Stimulated activated CD8-positive, alpha-beta memory T cell treated with anti-CD3 and anti-CD28 coated beads, Interleukin-15, amount 100 ng/mL, for 48 hours (primary cell): ENCODE measurements around the gene SLC35E3.
A peak's percentile ranks its signal among the peaks of the same experiment; 100 is the strongest.
"Not testable (repeated sequence)": the region's sequence is repeated elsewhere in the genome, so short reads cannot be mapped to it uniquely, and the experiment has no call there.

Source experiments
- DNase-seq, 2 donors: peaks; one replicate each; pipeline ENCODE4 v3.0.0-alpha.2; 2020; ENCODE audit warnings: low read depth in 2 of 2

The SLC35E3 gene

DNA sequence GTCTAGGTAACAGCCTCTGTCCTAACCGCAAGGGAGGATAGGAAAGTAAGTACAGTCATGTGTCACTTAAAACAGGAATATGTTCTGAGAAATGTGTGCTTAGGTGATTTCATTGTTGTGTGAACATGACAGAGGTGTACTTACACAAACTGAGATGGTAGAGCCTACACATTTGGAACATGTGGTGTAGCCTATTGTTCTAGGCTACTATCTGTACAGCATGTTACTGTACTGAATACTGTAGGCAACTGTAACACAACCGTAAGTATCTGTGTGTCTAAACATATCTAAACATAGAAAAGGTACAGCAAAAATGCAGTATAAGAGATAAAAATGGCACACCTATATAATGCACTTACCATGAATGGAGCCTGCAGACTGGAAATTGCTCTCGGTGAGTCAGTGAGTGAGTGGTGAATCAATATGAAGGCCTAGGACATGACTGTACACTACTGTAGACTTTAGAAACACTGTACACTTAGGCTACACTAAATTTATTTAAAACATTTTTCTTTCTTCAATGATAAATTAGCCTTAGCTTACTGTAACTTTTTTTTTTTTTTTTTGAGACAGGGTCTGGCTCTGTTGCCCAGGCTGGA lies 48.8 kb downstream of the SLC35E3 start:
- no peak for DNase-seq

DNA sequence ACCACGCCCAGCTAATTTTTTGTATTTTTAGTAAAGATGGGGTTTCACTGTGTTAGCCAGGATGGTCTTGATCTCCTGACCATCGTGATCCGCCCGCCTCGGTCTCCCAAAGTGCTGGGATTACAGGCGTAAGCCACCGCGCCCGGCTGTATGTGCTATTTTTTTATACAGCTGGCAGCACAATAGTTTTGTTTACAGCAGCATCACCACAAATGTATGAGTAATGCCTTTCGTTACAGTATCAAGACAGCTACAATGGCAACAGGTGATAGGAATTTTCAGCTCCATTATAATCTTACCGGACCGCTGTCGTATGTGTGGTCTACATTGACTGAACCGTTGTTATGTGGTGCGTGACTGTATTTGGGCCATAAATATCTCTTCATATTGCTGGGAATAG lies 50.4 kb downstream of the SLC35E3 start:
- no peak for DNase-seq

DNA sequence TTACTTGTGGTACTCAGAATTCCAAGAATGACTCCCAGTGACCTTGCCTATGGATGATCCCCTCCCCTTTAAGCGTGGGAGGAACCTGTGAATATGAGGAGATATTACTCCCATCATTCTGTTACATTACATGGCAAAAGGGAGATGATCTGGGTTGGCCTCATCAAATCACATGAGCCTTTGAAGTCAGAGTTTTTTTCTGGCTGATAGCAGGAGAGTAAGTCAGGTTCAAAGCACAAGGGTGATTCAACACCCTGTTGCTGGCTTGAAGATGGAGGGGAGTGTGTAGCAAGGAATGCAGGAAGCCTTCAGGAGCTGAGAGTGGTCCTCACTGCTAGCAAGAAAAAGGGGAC lies 52.9 kb downstream of the SLC35E3 start:
- no peak for DNase-seq

DNA sequence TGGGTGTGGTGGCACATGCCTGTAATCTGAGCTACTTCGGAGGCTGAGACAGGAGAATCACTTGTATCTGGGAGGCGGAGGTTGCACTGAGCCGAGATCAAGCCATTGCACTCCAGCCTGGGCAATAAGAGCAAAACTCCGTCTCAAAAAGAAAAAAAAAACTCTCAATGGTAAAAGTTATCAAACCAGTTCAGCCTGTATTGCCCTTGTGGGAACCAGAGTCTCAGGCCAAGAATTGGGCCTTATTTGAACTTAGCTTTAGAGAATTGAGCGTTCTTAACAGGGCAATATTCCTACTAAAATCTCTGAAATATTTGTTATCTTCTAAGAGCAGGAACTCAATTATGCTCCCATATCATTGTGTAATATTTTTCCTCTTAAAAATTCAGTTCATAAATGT lies 54.3 kb downstream of the SLC35E3 start:
- DNase-seq = no peak

DNA sequence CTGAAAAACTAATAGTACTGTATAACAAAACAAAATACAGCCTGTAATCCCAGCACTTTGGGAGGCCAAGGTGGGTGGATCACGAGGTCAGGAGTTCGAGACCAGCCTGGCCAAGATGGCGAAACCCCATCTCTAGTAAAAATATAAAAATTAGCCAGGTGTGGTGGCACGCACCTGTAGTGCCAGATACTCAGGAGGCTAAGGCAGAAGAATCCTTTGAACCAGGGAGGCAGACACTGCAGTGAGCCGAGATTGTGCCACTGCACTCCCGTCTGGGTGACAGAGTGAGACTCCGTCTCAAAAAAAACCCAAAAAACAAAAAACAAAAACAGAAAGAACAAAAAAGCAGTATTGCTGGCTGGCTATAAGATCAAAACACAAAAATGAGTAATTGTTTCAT lies 55.1 kb downstream of the SLC35E3 start:
- DNase-seq = not testable (repeated sequence)

DNA sequence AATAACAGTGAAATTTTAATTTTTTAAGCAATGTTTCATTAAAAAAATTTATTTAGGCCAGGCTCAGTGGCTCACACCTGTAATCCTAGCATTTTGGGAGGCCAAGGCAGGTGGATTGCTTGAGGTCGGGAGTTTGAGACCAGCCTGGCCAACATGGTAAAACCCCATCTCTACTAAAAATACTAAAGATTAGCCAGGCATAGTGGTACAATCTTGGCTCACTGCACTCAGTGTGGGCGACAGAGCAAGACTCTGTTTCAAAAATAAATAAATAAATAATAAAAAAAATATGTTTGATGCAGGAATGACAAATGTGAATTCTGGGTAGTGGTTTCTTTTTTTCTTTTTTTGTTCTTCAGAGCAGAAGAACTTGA lies 56.4 kb downstream of the SLC35E3 start:
- not testable (repeated sequence) for DNase-seq

DNA sequence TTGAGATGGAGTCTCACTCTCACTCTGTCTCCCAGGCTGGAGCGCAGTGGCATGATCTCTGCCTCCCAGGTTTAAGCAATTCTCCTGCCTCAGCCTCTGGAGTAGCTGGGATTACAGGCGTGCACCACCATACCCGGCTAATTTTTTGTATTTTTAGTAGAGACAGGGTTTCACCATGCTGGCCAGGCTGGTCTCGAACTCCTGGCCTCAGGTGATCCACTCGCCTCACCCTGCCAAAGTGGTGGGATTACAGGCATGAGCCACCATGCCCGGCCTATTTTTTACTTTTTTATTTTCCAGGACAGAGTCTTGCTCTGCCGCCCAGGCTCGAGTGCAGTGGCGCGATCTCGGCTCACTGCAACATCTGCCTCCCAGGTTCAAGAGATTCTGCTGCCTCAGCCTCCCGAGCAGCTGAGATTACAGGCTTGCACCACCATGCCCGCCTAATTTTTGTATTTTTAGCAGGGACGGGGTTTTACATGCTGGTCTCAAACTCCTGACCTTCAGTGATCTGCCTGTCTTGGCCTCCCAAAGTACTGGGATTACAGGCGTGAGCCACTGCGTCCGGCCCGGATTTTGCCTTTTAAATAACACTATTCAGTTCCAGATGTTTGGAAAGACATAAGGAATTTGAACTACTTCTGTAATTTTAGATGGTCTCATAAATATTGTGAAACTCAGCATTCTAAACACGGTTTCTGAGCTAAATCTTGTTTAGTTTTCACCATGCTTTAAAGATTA lies 57.1 kb downstream of the SLC35E3 start:
- DNase-seq = not testable (repeated sequence)

DNA sequence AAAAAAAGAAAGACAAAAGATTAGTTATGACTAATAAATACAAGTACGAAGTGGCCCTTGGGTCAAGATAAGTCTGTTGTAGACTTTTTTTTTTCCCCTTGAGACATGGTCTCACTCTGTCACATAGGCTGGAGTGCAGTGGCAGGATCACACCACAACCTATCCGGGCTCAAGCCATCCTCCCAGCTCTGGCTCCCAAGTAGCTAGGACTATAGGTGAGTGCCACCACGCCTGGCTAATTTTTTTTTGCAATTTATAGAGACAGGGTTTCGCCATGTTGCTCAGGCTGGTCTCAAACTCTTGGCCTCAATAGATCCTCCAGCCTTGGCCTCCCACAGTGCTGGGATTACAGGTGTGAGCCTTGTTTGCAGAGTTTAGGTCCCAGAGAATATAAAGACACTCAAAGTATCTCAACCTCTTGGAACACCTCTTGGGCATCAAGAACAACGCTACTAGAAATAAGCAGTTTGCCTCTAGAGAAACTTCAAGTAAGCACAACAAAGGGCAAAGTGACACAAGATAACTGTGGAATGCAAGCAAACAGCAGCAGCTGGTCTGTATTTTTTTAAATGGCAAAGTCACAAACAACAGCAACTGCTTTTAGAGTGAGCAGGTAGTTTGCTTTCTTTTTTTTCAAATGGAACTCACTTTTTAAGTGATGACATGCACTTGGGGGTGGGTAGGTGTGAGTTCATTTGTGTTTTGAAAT lies 58.1 kb downstream of the SLC35E3 start:
- no peak for DNase-seq

DNA sequence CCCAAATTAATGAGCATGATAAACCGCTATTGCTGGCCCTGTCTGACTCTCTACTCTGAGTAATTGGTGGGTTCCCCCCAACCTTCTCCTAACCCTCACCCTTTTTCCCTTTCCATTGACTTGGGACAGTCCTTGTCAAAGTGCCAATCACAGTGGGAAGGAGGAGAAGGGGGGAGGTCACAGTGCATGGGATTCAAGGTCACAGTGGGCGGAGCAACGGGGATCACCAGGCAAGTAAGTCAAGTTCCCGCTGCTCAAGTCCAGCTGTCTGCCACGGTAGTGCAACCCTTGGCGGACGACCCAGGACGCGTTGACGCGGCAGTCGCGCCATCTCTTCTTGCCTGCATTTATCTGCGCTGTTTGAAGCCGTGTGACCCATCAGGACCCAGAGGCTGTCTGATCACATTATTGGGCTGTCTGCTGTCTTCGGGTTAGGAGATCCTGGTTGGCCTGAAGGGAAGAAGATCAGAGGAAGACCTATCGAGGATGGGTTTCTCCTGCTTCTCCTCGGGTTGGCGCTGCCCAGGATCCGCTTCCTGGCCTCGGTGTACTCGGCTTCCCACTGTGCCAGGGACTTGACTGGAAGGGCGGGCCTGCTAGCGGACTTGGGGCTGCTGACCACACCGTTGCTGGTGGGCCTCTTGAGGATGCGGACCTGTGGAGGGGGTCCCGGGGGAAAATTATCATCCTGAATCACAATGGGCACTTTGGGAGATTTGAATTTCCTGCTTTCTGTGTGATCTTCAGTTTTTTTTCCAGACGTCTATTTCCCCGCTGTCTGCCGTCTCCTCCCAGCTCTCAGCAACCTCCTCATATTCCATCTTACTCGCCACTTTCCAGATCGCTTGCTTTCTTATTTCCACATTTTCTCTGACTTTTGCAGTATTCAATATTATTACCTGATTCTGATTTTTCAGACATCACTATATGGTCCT lies 58.9 kb downstream of the SLC35E3 start:
- no peak for DNase-seq

DNA sequence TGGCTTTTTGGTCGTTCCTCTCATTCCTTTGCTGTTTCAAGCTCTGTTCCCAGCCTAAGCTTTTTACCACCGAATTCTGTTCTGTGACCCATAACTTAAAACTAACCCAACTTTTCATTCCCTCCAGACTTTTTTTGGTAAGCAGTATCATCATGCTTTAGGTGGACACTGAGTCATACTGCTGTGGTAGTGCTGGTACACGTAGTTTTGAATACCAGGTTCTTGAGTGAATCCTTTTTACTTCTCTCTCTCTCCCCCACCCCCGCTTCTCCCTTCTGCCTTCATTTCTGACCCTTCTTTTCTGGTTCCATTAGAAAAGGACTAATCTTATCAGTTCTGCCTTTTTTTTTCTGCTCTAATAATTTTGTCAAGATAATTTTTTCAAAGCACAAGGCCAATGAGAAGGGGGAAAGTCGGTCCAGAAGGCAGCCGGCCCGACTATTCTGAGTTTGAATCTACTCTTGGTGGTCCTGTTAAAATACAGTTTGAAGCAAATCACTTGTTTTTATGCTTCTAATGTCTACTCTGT lies 59.7 kb downstream of the SLC35E3 start:
- no peak for DNase-seq

DNA sequence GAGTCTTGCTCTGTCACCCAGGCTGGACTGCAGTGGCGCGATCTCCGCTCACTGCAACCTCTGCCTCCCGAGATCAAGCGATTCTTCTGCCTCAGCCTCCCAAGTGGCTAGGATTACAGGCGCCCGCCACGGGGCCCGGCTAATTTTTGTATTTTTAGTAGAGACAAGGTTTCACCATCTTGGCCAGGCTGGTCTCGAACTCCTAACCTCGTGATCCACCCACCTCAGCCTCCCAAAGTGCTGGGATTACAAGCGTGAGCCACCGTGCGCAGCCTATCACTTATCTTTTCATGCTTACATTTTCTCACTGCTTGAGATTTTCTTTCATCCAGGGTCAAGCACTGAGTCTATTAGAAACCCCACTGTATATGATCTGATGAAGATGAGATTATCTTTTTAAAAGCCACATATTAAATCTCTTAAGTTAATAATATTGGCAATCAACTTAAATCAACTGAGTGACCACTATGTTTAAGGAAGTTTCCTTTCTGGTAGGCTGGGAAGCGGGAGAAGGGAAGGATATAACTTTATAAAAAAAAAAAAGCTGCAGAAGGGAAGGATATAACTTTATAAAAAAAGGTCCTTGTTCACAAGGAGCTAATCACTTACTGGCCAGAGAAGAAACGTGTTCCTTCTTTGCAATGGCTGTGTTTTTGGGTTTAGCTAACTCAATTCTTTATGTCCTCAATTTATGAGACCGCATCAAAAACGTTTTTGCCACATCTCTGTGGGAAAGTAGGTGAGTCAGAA lies 60.7 kb downstream of the SLC35E3 start:
- DNase-seq = no peak

DNA sequence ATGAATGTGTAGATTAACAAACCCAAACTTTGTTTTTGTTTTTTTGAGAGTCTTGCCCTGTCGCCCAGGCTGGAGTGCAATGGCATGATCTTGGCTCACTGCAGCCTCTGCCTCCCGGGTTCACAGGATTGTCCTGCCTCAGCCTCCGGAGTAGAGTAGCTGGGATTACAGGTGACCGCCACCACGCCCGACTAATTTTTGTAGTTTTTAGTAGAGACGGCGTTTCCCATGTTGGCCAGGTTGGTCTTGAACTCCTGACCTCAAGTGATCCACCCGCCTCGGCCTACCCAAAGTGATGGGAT lies 61.2 kb downstream of the SLC35E3 start:
- DNase-seq = not testable (repeated sequence)

DNA sequence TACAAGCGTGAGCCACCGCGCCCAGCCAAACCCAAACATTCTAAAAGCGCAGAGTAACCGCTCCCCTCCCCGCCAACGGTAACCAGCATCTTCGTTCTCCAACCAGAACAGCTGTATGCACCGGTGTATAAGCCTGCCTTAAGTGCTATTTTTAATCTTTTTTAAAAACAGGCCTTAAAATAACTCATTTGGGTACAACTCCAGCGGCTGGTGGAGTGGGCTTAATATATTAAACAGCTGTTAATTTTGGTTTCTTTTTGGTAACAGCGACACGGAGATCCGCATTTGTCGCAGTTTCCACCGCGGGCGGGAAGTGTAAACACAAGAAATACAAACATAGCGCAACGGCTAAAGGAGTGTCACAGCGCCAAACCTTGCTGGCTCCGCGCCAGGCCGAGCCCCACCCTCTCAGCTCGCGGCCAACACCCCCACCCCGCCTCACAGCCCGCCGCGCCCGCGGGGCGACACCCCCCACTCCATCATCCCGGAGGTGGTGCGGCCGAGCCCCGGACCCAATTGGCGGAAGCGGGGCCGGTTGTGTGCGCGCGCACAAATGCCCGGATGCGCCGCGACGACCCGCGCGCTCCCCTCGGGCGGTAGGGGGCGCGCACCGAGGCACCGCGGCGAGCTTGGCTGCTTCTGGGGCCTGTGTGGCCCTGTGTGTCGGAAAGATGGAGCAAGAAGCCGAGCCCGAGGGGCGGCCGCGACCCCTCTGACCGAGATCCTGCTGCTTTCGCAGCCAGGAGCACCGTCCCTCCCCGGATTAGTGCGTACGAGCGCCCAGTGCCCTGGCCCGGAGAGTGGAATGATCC lies 61.8 kb downstream of the SLC35E3 start, which contains the start of gene MDM2:
MDM2 (plus strand) TSS at position 602 of the 812 bp plus-strand sequence. CDS start 301 bp downstream, outside the sequence.
- peak; percentile 92 to 96 for DNase-seq

DNA sequence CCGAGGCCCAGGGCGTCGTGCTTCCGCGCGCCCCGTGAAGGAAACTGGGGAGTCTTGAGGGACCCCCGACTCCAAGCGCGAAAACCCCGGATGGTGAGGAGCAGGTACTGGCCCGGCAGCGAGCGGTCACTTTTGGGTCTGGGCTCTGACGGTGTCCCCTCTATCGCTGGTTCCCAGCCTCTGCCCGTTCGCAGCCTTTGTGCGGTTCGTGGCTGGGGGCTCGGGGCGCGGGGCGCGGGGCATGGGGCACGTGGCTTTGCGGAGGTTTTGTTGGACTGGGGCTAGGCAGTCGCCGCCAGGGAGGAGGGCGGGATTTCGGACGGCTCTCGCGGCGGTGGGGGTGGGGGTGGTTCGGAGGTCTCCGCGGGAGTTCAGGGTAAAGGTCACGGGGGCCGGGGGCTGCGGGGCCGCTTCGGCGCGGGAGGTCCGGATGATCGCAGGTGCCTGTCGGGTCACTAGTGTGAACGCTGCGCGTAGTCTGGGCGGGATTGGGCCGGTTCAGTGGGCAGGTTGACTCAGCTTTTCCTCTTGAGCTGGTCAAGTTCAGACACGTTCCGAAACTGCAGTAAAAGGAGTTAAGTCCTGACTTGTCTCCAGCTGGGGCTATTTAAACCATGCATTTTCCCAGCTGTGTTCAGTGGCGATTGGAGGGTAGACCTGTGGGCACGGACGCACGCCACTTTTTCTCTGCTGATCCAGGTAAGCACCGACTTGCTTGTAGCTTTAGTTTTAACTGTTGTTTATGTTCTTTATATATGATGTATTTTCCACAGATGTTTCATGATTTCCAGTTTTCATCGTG lies 62.6 kb downstream of the SLC35E3 start:
- peak; percentile 64 to 77 for DNase-seq

DNA sequence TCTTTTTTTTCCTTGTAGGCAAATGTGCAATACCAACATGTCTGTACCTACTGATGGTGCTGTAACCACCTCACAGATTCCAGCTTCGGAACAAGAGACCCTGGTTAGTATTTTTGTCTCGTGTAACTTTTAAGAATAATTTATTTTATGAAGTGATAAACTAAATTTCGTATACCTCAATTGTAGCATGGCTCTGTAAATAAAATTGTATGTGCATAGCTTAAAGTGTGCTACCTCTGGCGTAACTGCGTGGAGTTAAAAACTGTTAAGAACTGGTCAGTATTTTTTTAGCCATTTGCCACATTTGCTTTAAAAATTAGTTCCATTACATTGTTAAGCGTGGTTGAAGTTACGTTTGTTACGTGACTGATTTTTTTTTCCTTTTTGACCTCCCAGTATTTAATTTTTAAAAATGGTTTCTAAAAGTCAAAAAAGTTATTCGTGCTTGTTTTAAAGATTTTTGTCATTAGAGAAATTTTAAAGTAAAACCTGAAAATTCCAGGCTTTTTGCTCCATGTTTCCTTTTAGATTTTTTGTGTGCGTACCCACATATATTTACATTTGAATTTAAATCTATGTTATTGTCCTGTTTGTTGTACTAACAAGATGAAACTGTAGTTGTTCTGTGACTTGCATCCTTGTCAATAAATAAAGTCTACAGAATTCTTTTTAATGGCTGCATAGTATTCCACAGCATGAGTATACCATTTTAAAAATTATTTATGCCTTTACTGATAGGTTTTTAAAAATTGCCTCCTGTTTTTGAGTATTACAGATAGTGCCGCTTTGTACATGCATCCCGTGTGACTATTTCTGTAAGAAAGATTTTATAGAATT lies 63.4 kb downstream of the SLC35E3 start:
- DNase-seq = no peak

DNA sequence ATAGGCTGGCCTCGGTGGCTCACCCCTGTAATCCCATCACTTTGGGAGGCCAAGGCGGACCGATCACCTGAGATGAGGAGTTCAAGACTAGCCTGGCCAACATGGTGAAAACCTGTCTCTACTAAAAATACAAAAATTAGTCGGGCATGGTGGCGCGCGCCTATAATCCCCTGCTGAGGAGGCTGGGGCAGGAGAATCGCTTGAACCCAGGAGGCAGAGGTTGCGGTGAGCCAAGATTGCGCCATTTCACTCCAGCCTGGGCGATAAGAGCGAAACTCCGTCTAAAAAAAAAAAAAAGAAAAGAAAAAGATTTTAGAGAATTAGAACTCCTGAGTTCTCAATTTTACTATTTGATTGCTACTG lies 64.0 kb downstream of the SLC35E3 start:
- not testable (repeated sequence) for DNase-seq

DNA sequence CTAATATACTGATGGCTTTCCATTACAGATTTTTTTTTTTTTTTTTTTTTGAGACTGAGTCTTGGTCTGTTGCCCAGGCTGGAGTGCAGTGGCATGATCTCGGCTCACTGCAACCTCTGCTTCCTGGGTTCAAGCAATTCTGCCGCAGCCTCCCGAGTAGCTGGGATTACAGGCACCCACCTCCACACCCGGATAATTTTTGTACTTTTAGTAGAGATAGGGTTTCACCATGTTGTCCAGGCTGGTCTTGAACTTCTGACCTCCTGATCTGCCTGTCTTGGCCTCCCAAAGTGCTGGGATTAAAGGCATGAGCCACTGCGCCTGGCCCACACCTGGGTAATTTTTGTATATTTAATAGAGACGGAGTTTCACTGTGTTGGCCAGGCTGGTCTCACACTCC lies 65.6 kb downstream of the SLC35E3 start:
- not testable (repeated sequence) for DNase-seq

DNA sequence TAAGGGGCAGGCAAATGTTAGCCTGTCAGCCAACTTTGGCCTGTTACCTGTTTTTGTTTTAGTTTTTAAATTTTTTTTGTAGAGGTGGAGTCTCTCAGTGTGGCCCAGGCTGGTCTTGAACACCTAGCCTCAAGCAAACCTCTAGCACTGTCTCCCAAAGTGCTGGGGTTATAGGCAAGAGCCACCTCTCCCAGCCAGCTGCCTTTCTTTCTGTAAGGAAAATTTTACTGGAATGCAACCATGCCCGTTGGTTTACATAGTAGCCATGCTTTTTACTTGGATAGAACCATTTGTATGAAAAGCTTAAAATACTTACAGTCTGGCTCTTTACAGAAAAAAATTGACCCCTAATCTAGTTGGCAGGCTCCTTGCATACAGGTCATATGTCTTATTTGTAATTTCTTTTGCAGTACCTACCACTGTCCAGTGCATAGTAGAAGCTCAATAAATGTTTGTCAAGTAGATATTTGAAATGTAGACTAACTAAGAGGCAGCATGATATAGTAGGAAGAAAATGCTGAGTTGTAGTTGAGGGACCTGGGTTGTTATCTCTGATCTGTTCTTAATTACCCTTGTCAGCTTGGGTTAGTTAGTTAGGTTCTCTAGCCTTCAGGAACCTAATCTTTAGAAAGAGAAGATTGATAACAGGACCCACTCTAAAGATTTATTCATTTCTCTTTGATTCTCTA lies 66.7 kb downstream of the SLC35E3 start:
- DNase-seq = no peak
